K562 (cell line): ENCODE data around the gene RBM12. TPM values are rescaled to one million over a fixed set of nuclear protein-coding genes. Genes with fewer than 3 reads are reported as not detected.
A peak's percentile ranks its signal among the peaks of the same experiment; 100 is the strongest.

Experiments used
- ATAC-seq: fragments of 200-7000 bp; cut with Tn5 transposase; 3 replicates; pipeline ENCODE4 v1.9.1; 2020; ENCODE audit warnings: moderate library complexity
- BruUV-seq: library from RNA; stranded (reverse); fragments of 400-500 nt; replicated peaks from 2 replicates; lab custom pipeline; 2021; lab: Mats Ljungman, UMichigan
- CTCF ChIA-PET: fragments of 300-600 bp; formaldehyde crosslinking; extraction: SDS; loops from one replicate; lab custom pipeline; 2021; ENCODE audit warnings: low intra/inter-chr PET ratio; lab: Yijun Ruan, JAX
- POLR2A ChIA-PET: fragments of 300-600, 350-650 bp; sonication (Branson Sonifier 250); formaldehyde crosslinking; extraction: SDS; loops from one replicate; lab custom pipeline; 2021; ENCODE audit warnings: antibody characterized with exemption, inconsistent platforms; lab: Yijun Ruan, JAX
- DNase-seq, 4 experiments: peaks; one replicate each; pipeline versions ENCODE4 v3.0.0 to v3.0.0-alpha.2; 2011 to 2018; ENCODE audit warnings: low spot score in 3 of 4, mixed read lengths in 3 of 4; ENCODE audit errors: extremely low read depth in 1 of 4
- FAIRE-seq: peaks from 2 replicates; lab custom pipeline; 2011; peaks lifted over from hg19 to GRCh38; lab: Jason Lieb, UNC
- H2AFZ ChIP-seq: 2 replicates; pipeline ENCODE4 v1.6.0; 2011; ENCODE audit warnings: low read depth, low read length, control low read depth, inconsistent platforms
- H3K27ac ChIP-seq: fragments of 200-600 bp; 3 replicates; pipeline ENCODE4 v1.8.0; 2011; ENCODE audit warnings: low read depth, mild to moderate bottlenecking, control low read depth, inconsistent platforms, low read length, moderate library complexity, mixed read lengths; ENCODE audit errors: extremely low read depth
- H3K27me3 ChIP-seq, 2 experiments: fragments of 300-600 bp in 1 of 2; 2 replicates in 1 of 2; 3 replicates in 1 of 2; pipeline versions ENCODE4 v1.6.0 to v1.8.0; 2011; ENCODE audit warnings: inconsistent platforms in 2 of 2, low read length in 2 of 2, mild to moderate bottlenecking in 1 of 2, mixed read lengths in 1 of 2, moderate library complexity in 1 of 2; ENCODE audit not compliant: control insufficient read depth in 2 of 2, insufficient read depth in 2 of 2
- H3K36me3 ChIP-seq: fragments of 300-600 bp; 3 replicates; pipeline ENCODE4 v1.8.0; 2011; ENCODE audit warnings: mild to moderate bottlenecking, low read length, inconsistent platforms; ENCODE audit not compliant: control insufficient read depth, insufficient read depth
- H3K4me1 ChIP-seq, 2 experiments: fragments of 200-600 bp in 1 of 2; replicated peaks in 1 of 2; 2 replicates in 1 of 2; 3 replicates in 1 of 2; pipeline versions ENCODE4 v1.5.1 to v1.8.0; 2011; ENCODE audit warnings: inconsistent platforms in 2 of 2, low read length in 2 of 2, mild to moderate bottlenecking in 1 of 2, mixed read lengths in 1 of 2, moderate library complexity in 1 of 2; ENCODE audit not compliant: control insufficient read depth in 2 of 2, insufficient read depth in 2 of 2
- H3K4me2 ChIP-seq: 2 replicates; pipeline ENCODE4 v1.6.1; 2011; ENCODE audit warnings: low read length, control low read depth, inconsistent platforms, mixed read lengths; ENCODE audit not compliant: insufficient read depth
- H3K4me3 ChIP-seq: fragments of 200-600 bp; sonication (generic), shearing (Covaris generic); 2 replicates; pipeline ENCODE4 v1.5.1; 2016; ENCODE audit warnings: control low read depth, inconsistent platforms
- H3K79me2 ChIP-seq: fragments of 200-600 bp; 3 replicates; pipeline ENCODE4 v1.8.0; 2011; ENCODE audit warnings: low read length, inconsistent platforms; ENCODE audit not compliant: control insufficient read depth, insufficient read depth
- H3K9ac ChIP-seq, 2 experiments: 2 replicates each; pipeline versions ENCODE4 v1.6.0 to v1.6.1; 2011; ENCODE audit warnings: low read depth in 2 of 2, low read length in 2 of 2, control low read depth in 1 of 2, inconsistent platforms in 1 of 2, mild to moderate bottlenecking in 1 of 2, mixed read lengths in 1 of 2; ENCODE audit not compliant: insufficient read depth in 1 of 2
- H3K9me1 ChIP-seq: one replicate; pipeline ENCODE4 v1.6.0; 2011; ENCODE audit warnings: inconsistent platforms, mild to moderate bottlenecking, low read length, moderate library complexity; ENCODE audit not compliant: control insufficient read depth, insufficient read depth
- H3K9me3 ChIP-seq: replicated peaks from 2 replicates; pipeline ENCODE4 v1.5.1; 2011; ENCODE audit warnings: low read depth, low read length, inconsistent platforms; ENCODE audit not compliant: control insufficient read depth, insufficient read depth
- H4K20me1 ChIP-seq: replicated peaks from 2 replicates; pipeline ENCODE4 v1.6.1; 2011; ENCODE audit warnings: low read length, inconsistent platforms, mixed read lengths; ENCODE audit not compliant: control insufficient read depth, insufficient read depth
- ARID2 ChIP-seq: fragments of 450-650 bp; IDR thresholded peaks from 2 replicates; pipeline ENCODE4 v1.6.1; 2017; ENCODE audit warnings: antibody characterized with exemption, mild to moderate bottlenecking
- ARNT ChIP-seq, 2 experiments: fragments of 450-650 bp; IDR thresholded peaks; 2 replicates each; pipeline ENCODE4 v1.6.1; 2016; ENCODE audit warnings: mild to moderate bottlenecking in 1 of 2
- CBX1 ChIP-seq: sonication (generic); IDR thresholded peaks from 2 replicates; pipeline ENCODE4 v1.6.1; 2016; ENCODE audit warnings: antibody characterized with exemption, low read depth, mild to moderate bottlenecking
- E2F5 ChIP-seq: sonication (generic); formaldehyde crosslinking; IDR thresholded peaks from 2 replicates; pipeline ENCODE4 v1.8.0; 2022; ENCODE audit warnings: mild to moderate bottlenecking, missing genetic modification reagents
- ILK ChIP-seq: fragments of 450-650 bp; IDR thresholded peaks from 2 replicates; pipeline ENCODE4 v1.6.1; 2016; ENCODE audit warnings: missing genetic modification characterization, low read depth, mild to moderate bottlenecking, missing compliant biosample characterization, moderate library complexity, borderline replicate concordance
- MIER1 ChIP-seq: fragments of 450-650 bp; IDR thresholded peaks from 2 replicates; pipeline ENCODE4 v1.6.1; 2016; ENCODE audit warnings: antibody characterized with exemption, mild to moderate bottlenecking, low read depth
- MXD1 ChIP-seq: fragments of 250-450 bp; sonication (Bioruptor Pico); IDR thresholded peaks from 2 replicates; pipeline ENCODE4 v1.8.0; 2021; ENCODE audit warnings: borderline replicate concordance, mild to moderate bottlenecking, moderate library complexity; ENCODE audit not compliant: poor library complexity, severe bottlenecking
- NFYB ChIP-seq: IDR thresholded peaks from 2 replicates; pipeline ENCODE4 v1.6.1; 2011; ENCODE audit warnings: mild to moderate bottlenecking, moderate library complexity; ENCODE audit not compliant: insufficient read length; ENCODE audit errors: extremely low read depth
- POLR2G ChIP-seq: fragments of 200-400 bp; formaldehyde crosslinking; IDR thresholded peaks from 2 replicates; pipeline ENCODE4 v1.6.1; 2017; ENCODE audit warnings: low read depth, mild to moderate bottlenecking, antibody characterized with exemption, low read length, moderate library complexity
- PTBP1 ChIP-seq: fragments of 200-400 bp; formaldehyde crosslinking; IDR thresholded peaks from 2 replicates; pipeline ENCODE4 v1.6.1; 2017; ENCODE audit warnings: low read depth, low read length
- SAP30 ChIP-seq: fragments of 200-600 bp; sonication (generic); IDR thresholded peaks from 2 replicates; pipeline ENCODE4 v1.6.1; 2012; ENCODE audit warnings: borderline replicate concordance, low read depth, mild to moderate bottlenecking, moderate library complexity, low read length, control low read depth, inconsistent platforms; ENCODE audit not compliant: insufficient read depth, poor library complexity, severe bottlenecking
- TAL1 ChIP-seq: fragments of 450-650 bp; IDR thresholded peaks from 2 replicates; pipeline ENCODE4 v1.6.1; 2016; ENCODE audit warnings: mild to moderate bottlenecking
- TRIM28 ChIP-seq: fragments of 450-650 bp; IDR thresholded peaks from 2 replicates; pipeline ENCODE4 v1.6.1; 2017
- ZFPM2 ChIP-seq: fragments of 250-450 bp; sonication (Bioruptor Pico); IDR thresholded peaks from 2 replicates; pipeline ENCODE4 v1.5.1; 2022; ENCODE audit warnings: mild to moderate bottlenecking
- ZNF121 ChIP-seq: sonication (generic); formaldehyde crosslinking; conservative IDR thresholded peaks from 2 replicates; pipeline ENCODE4 v1.8.0; 2022; ENCODE audit warnings: missing genetic modification reagents
- ZNF140 ChIP-seq: fragments of 250-450 bp; sonication (Bioruptor Pico); IDR thresholded peaks from 2 replicates; pipeline ENCODE4 v1.8.0; 2021; ENCODE audit warnings: moderate library complexity, mild to moderate bottlenecking, inconsistent platforms
- ZNF212 ChIP-seq: fragments of 450-650 bp; formaldehyde crosslinking; IDR thresholded peaks from 2 replicates; pipeline ENCODE4 v1.4.0; 2020; ENCODE audit warnings: mild to moderate bottlenecking
- WGBS: fragments of 100-300 bp; shearing (Covaris generic); methylation state at CpG from one replicate; pipeline ENCODE4 v1.1.6; 2016; ENCODE audit warnings: low coverage, mixed read lengths; ENCODE audit not compliant: insufficient coverage; ENCODE audit errors: missing lambda C conversion rate; 5-methylcytosine and 5-hydroxymethylcytosine counted together
- in situ Hi-C: fragments of 300-500 bp; cut with MboI; formaldehyde crosslinking; loops from 4 replicates; pipeline ENCODE4 v1.15.0; 2018; ENCODE audit warnings: inconsistent platforms, mixed read lengths
- intact Hi-C: fragments of 100-400 bp; cut with micrococcal nuclease; formaldehyde crosslinking; loops from 2 replicates; pipeline ENCODE4 v1.14.2; 2022
- polyA plus RNA-seq, 8 experiments: library from polyadenylated mRNA; depleted of rRNA in 4 of 8; stranded (reverse) in 5 of 8; unstranded in 3 of 8; fragments of >200 nt; fragmentation: Nextera tagmentation in 2 of 8; fragmentation: Illumina TruSeq in 1 of 8; extraction: Ambion mirVana in 2 of 8; extraction: Trizol in 1 of 8; gene quantifications; 2 replicates each; pipeline versions ENCODE4 v1.2.1 to v1.2.3, GENCODE V29; 2011 to 2014; ENCODE audit warnings: inconsistent platforms in 1 of 8, missing spikeins in 1 of 8
- total RNA-seq, 7 experiments: library from RNA; depleted of rRNA in 6 of 7; stranded (reverse); fragments of >200 nt in 6 of 7; fragmentation: Illumina TruSeq in 2 of 7; extraction: Trizol in 2 of 7; gene quantifications; 2 replicates each; pipeline versions ENCODE4 v1.2.1 to v1.2.3, GENCODE V29; 2011 to 2021; ENCODE audit warnings: low replicate concordance in 1 of 7

Gene RBM12
- total and polyA plus RNA-seq, 9 of the 15 experiments (the other 6 are each of a cell fraction or from before 2014, with no cell fraction given), result 5.0 to 162 (median 73.3) TPM

GRCh38 chr20:35600176-35600992, 64.3 kb downstream of the RBM12 start:
- no peak for FAIRE-seq
- Histone ChIP-seq H2AFZ (no peak overlapping the region; the same call in 1 of the 2 replicates), H3K9ac (peak overlapping the region in 1 of 2 experiments; percentile 43; a peak in 2 of 4 replicates)

GRCh38 chr20:35599776-35600120, 65.0 kb downstream of the RBM12 start:
- no peak for FAIRE-seq
- in situ Hi-C loops (no loop called here), intact Hi-C loops (loop anchor here (5.0 kb wide), 1 partner anchor 87 kb away; no protein-coding TSS in a partner anchor)
- Histone ChIP-seq H3K4me3 (no peak overlapping the region), H3K4me1 (peaks cover 0 to 35% of the 10 kb centered on the region in 2 experiments; a peak in 3 of 5 replicates), H3K9me3 (no peaks in the 10 kb centered on the region), H3K27ac (no peak overlapping the region), H3K4me2 (no peak overlapping the region), H2AFZ (no peak overlapping the region), H4K20me1 (no peaks in the 10 kb centered on the region), H3K79me2 (no peaks in the 10 kb centered on the region), H3K9ac (peak overlapping the region in 1 of 2 experiments; percentile 21; a peak in 1 of 4 replicates), H3K36me3 (no peaks in the 10 kb centered on the region), H3K9me1 (no peaks in the 10 kb centered on the region), H3K27me3 (peaks cover 0 to 35% of the 10 kb centered on the region in 2 experiments; a peak in 4 of 5 replicates)
- BruUV-seq, result no TSS peak
- ChIA-PET POLR2A (interaction anchor here (0.6 to 1.2 kb wide), 3 partner anchors 11 to 130 kb away, joined by 3 to 4 read pairs (median 3); partner anchors contain the start of gene SPAG4), CTCF (no interaction called here)
- no peak for ATAC-seq
- WGBS, result 28% methylated on average over 8 of the region's 9 CpGs
- peak in 1 of 4 experiments; percentile 2 for DNase-seq
- no peak for TF ChIP-seq TRIM28
- TF ChIP-seq ILK (tag), result no peak
- no peak for TF ChIP-seq E2F5 (CRISPR knock-in tag)
- TF ChIP-seq ARID2, result no peak
- TF ChIP-seq ZNF121 (CRISPR knock-in tag), result no peak
- TF ChIP-seq PTBP1, result no peak
- no peak for TF ChIP-seq MIER1
- TF ChIP-seq NFYB, result no peak
- no peak for TF ChIP-seq ZNF212
- no peak for TF ChIP-seq MXD1 (CRISPR knock-in tag)
- TF ChIP-seq ZFPM2, result no peak

More at GRCh38 chr20:35600176-35600992, 64.3 kb downstream of the RBM12 start:
- 37% methylated on average over 29 of the region's 34 CpGs for WGBS
- no TSS peak for BruUV-seq
- H3K36me3 ChIP-seq, result no peaks in the 10 kb centered on the region
- H3K27me3 ChIP-seq, result peaks cover 0 to 32% of the 10 kb centered on the region in 2 experiments; a peak in 4 of 5 replicates
- H4K20me1 ChIP-seq, result no peaks in the 10 kb centered on the region
- no peaks in the 10 kb centered on the region for H3K9me3 ChIP-seq
- H3K4me1 ChIP-seq, result peaks cover 0 to 34% of the 10 kb centered on the region in 2 experiments; a peak in 3 of 5 replicates
- H3K27ac ChIP-seq, result no peak overlapping the region
- intact Hi-C loops, result loop anchor here (5.0 kb wide), 1 partner anchor 88 kb away; no protein-coding TSS in a partner anchor
- no peak overlapping the region for H3K4me2 ChIP-seq
- no peak for TF ChIP-seq ZNF140 (CRISPR knock-in tag)
- TF ChIP-seq TAL1, result no peak
- TF ChIP-seq CBX1, result no peak
- TF ChIP-seq SAP30, result no peak
- TF ChIP-seq POLR2G, result no peak
- no peak for TF ChIP-seq ARNT (IDR thresholded peaks at IDR 0.05)
- ATAC-seq, result no peak
- in situ Hi-C loops, result no loop called here
- peak in 3 of 4 experiments; percentile 5 to 8 (median 8) for DNase-seq
- no peaks in the 10 kb centered on the region for H3K79me2 ChIP-seq
- ChIA-PET CTCF (no interaction called here), POLR2A (interaction anchor here (0.6 to 1.2 kb wide), 5 partner anchors 11 to 129 kb away, joined by 3 to 5 read pairs (median 4); partner anchors contain the start of genes ERGIC3 and SPAG4)
- no peak overlapping the region for H3K4me3 ChIP-seq
- no peaks in the 10 kb centered on the region for H3K9me1 ChIP-seq
